Activated T-helper 2 cell treated with anti-CD3 and anti-CD28 coated beads, Interferon-gamma antibody, Interleukin-2, Interleukin-4, amounts not matched to agents 10 μg/mL and 5 μg/mL and 100 μg/mL, durations not matched to agents 14 hours and 24 hours and 36 hours (primary cell): ENCODE measurements around the gene RUNX2. TPM values are rescaled to one million over a fixed set of nuclear protein-coding genes. Genes with fewer than 3 reads are reported as not detected.

Experiments
- DNase-seq: peaks from one replicate; pipeline ENCODE4 v3.0.0; 2021; ENCODE audit warnings: low spot score
- H3K27ac Mint-ChIP-seq: one replicate; pipeline ENCODE4 v1.8.0; 2021; ENCODE audit warnings: mixed read lengths
- H3K27me3 Mint-ChIP-seq: one replicate; pipeline ENCODE4 v1.8.0; 2021; ENCODE audit warnings: low read depth, mixed read lengths
- H3K36me3 Mint-ChIP-seq: one replicate; pipeline ENCODE4 v1.8.0; 2021; ENCODE audit warnings: low read depth, mixed read lengths
- H3K4me1 Mint-ChIP-seq: one replicate; pipeline ENCODE4 v1.8.0; 2021; ENCODE audit warnings: low read depth, mixed read lengths
- H3K4me3 Mint-ChIP-seq: one replicate; pipeline ENCODE4 v1.8.0; 2021; ENCODE audit warnings: low read depth, mild to moderate bottlenecking, moderate library complexity, mixed read lengths
- H3K9me3 Mint-ChIP-seq: one replicate; pipeline ENCODE4 v1.8.0; 2021; ENCODE audit warnings: mixed read lengths
- intact Hi-C: fragments of 100-400 bp; cut with micrococcal nuclease; formaldehyde crosslinking; loops from one replicate; pipeline ENCODE4 v1.15.1; 2023
- total RNA-seq: library from RNA; stranded (reverse); gene quantifications from 2 replicates; pipeline ENCODE4 v1.2.3, GENCODE V29; 2022

The RUNX2 gene
- total RNA-seq, 1 donor from 2014 or later, result 60.8 TPM

DNA sequence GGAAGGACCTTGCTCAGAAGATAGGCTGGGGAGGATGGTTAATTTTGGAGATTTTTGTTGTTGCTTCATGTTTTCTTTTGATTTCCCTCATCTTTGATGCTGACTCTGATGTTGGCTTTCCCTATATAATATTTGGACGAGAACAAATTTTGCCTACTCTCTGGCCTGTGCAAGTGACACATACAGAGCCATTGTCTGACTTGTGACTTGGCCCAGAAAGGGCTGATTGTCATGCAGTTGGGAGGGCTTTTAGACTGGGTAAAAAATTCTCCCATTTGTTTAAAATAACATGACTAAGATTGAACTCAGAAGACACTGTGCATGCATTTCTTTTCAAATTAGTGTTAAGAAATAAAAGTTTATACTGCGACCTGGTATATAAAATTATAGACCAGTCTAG is 148.2 kb downstream of the RUNX2 start:
- peaks cover 56% of the 10 kb centered on the region for H3K4me1 Mint-ChIP-seq
- peaks cover 62% of the 10 kb centered on the region for H3K36me3 Mint-ChIP-seq
- intact Hi-C loops, result loop anchor here (5.0 kb wide), 2 partner anchors 39 to 356 kb away; no protein-coding TSS in a partner anchor
- no peaks in the 10 kb centered on the region for H3K27me3 Mint-ChIP-seq
- no peak overlapping the region for H3K27ac Mint-ChIP-seq
- DNase-seq, result no peak
- no peaks in the 10 kb centered on the region for H3K9me3 Mint-ChIP-seq
- H3K4me3 Mint-ChIP-seq, result no peak overlapping the region

DNA sequence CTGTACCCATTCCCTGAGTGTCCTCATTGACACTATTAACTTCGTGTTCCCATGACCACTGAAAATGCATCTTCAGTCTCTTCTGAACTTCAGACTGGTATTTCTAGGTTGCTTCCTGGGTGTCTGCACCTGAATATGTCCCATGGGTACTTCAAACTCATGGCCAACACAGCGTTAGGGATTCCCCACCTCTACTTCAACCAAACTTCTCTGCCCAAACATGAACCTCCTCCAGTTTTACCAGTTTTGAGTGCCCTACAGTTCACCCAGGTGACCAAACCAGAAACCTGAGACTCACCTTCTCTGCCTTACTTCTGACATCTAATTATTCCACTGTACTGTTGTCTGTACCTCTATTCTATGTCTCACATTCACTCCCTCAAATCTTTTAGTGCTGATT is 149.1 kb downstream of the RUNX2 start:
- no peaks in the 10 kb centered on the region for H3K9me3 Mint-ChIP-seq
- H3K4me1 Mint-ChIP-seq, result peaks cover 58% of the 10 kb centered on the region
- H3K27me3 Mint-ChIP-seq, result no peaks in the 10 kb centered on the region
- H3K27ac Mint-ChIP-seq, result no peak overlapping the region
- intact Hi-C loops, result loop anchor here (5.0 kb wide), 2 partner anchors 40 to 355 kb away; no protein-coding TSS in a partner anchor
- DNase-seq, result no peak
- no peak overlapping the region for H3K4me3 Mint-ChIP-seq
- peaks cover 66% of the 10 kb centered on the region for H3K36me3 Mint-ChIP-seq

DNA sequence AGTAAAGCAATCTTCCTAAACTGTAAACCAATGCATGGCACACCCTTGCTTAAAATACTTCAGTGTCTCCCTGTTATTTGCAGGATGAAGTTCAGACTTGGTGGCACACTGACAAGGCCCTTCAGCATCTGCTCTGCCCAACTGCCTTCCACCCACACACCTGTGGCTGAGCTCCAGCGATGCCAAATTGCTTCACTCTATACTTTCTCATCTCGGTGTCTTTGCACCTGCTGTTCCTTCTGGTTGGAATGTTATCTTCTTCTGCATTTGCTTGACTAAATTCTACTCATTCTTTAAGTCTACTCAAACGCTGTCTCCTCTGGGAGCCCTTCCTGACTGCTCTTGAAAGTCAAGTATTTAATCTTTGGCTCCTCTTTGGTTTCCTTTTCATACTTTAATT is 149.7 kb downstream of the RUNX2 start:
- DNase-seq, result no peak
- H3K36me3 Mint-ChIP-seq, result peaks cover 65% of the 10 kb centered on the region
- no peaks in the 10 kb centered on the region for H3K27me3 Mint-ChIP-seq
- H3K4me1 Mint-ChIP-seq, result peaks cover 55% of the 10 kb centered on the region
- intact Hi-C loops, result loop anchor here (5.0 kb wide), 2 partner anchors 40 to 355 kb away; no protein-coding TSS in a partner anchor
- no peak overlapping the region for H3K27ac Mint-ChIP-seq
- H3K4me3 Mint-ChIP-seq, result no peak overlapping the region
- no peaks in the 10 kb centered on the region for H3K9me3 Mint-ChIP-seq

DNA sequence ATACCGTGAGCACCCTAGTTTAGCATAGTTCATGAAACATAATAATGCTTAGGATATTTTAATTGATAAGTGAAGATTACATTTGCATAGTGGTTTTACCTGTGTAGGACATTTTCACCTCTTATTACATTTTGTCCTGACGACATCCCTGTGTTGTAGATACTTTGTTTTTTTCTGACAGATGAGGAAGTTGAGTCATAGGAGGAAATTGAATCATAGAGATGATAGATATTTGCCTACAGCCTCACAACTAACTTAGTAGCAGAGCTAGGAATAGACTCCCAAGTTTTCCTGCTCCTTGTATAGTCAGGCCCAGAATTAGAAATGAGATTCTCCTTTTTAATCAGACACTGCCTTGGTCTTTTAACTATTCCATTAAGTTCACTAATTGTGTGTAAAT is 150.1 kb downstream of the RUNX2 start:
- no peaks in the 10 kb centered on the region for H3K27me3 Mint-ChIP-seq

DNA sequence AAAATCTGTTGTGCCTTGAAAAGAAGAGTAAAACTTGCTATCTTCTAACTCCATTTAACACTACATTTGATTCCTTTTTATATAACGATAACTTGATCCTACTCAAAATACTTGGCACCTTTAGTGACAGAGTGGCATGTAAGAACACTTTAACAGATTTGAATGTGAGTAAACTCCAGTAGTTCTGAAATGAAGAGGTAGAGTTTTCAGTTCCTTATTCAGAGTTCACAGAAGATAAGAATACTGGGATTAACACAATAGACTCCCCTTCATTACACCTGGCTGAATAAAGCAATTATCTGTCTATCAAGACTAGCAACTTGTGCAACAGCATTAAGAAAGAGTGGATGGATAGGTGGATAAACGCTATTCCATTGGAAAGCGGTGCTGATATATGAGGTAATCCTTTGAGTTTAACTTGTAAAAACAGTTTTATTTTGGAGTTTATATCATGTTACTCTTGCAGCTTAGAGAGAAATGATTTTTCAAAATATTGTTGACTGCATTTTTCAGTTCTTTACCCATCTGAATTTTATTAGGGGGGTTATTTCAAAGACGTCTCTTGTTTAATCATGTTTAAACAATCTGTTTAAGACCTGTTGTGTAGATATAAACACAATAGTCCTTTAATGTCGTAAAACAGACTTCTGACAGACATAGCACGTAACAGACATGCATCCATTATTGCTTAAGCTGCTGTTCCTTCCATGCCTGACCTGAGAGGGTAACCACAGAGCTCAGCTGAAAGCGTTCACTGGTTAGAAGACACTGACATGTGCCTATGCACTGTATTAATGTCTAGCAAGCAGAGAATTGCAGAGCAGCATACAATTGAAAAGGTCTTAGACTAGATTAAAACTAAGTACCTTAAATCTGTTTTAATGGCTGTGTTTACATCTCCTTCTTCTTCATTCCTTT is 152.0 kb downstream of the RUNX2 start:
- H3K36me3 Mint-ChIP-seq, result peaks cover 61% of the 10 kb centered on the region
- intact Hi-C loops, result loop anchor here (5.0 kb wide), 2 partner anchors 43 to 352 kb away; no protein-coding TSS in a partner anchor

More for the DNA sequence above, 150.1 kb downstream of the RUNX2 start:
- intact Hi-C loops, result loop anchor here (5.0 kb wide), 2 partner anchors 41 to 354 kb away; no protein-coding TSS in a partner anchor
- DNase-seq, result no peak
- H3K36me3 Mint-ChIP-seq, result peaks cover 63% of the 10 kb centered on the region
- peaks cover 55% of the 10 kb centered on the region for H3K4me1 Mint-ChIP-seq
- H3K4me3 Mint-ChIP-seq, result no peak overlapping the region
- H3K27ac Mint-ChIP-seq, result no peak overlapping the region
- no peaks in the 10 kb centered on the region for H3K9me3 Mint-ChIP-seq

DNA sequence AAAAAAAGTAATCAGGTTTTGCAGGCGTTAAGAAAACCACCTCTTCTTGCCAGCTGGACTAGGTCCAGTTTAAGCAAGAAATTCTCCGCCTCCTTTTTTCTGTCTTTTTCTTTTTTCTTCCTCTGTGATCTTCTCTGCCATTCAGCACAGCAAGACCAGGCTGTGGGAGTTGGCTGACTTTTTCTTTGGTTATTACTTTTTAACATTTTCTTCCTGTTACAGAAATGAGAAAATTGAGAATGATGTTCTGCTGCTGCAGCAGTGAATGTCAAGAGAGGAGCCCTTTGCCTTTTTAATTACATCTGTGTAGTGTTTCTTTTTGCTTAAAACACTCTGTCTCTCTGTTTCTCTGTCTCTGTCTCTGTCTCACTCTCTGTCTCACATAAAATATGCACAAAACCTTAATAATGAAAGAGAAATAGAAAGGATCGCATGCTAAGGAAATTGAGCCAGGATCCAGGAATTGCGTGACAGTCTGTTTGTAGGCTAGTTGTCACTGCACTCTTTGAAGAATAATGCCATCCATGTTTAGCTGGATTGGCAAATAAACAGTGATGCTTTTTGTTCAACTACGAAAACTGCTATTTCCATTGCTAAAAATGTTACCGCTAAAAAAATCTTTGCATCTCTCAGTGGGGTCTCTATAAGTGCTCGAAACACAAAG is 152.8 kb downstream of the RUNX2 start:
- H3K36me3 Mint-ChIP-seq, result peaks cover 63% of the 10 kb centered on the region
- peak overlapping the region; percentile 74 for H3K27ac Mint-ChIP-seq
- no peak for DNase-seq
- intact Hi-C loops, result no loop called here
- peak overlapping the region; percentile 9 for H3K4me3 Mint-ChIP-seq
- peaks cover 53% of the 10 kb centered on the region for H3K4me1 Mint-ChIP-seq
- no peaks in the 10 kb centered on the region for H3K9me3 Mint-ChIP-seq
- H3K27me3 Mint-ChIP-seq, result no peaks in the 10 kb centered on the region

More for the DNA sequence above, 152.0 kb downstream of the RUNX2 start:
- no peaks in the 10 kb centered on the region for H3K9me3 Mint-ChIP-seq
- no peaks in the 10 kb centered on the region for H3K27me3 Mint-ChIP-seq
- peak overlapping the region; percentile 74 for H3K27ac Mint-ChIP-seq
- H3K4me1 Mint-ChIP-seq, result peaks cover 52% of the 10 kb centered on the region
- no peak overlapping the region for H3K4me3 Mint-ChIP-seq
- DNase-seq, result no peak

DNA sequence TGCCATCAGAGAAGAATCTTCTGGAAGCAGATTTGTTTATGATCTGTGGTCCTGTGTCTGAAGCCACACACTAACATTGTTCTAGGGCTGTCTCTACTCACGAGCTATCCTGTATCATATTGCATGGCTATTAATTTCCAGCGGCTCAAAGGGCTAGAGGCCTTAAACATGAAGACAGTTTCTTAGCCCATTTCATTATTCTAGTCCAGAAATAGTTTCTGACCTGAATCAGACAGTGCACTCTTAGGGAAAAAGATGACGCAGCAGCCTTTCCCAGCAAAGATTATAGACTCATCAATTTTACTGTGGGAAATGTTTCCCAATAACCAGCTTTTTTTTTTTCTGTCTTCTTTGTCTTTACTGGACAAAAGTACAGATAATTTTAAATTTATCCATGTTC is 154.9 kb downstream of the RUNX2 start:
- intact Hi-C loops, result no loop called here
- Mint-ChIP-seq H3K36me3 (peaks cover 76% of the 10 kb centered on the region), H3K9me3 (no peaks in the 10 kb centered on the region), H3K4me3 (no peak overlapping the region), H3K27me3 (no peaks in the 10 kb centered on the region), H3K4me1 (peaks cover 68% of the 10 kb centered on the region), H3K27ac (peak overlapping the region; percentile 30)
- DNase-seq, result no peak

DNA sequence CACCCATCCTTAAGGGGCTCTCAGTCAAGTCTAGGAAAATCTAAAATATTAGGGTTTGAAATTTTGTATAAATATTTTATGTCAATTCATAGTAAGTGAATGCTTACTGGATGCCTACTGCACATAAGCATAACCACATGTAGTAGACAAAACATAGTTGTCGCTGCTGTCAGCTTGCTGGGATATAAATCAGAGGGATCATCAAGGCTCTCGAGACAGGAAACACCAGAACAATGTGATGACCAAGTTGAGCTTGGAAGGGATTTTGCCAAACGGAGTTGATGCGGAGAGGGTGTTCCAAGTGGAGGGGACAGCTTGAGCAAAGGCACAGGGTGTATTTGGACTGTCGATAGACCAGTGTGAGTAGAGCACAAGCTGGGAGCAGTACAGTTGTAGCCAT is 155.4 kb downstream of the RUNX2 start:
- Mint-ChIP-seq H3K27me3 (no peaks in the 10 kb centered on the region), H3K4me1 (peaks cover 71% of the 10 kb centered on the region), H3K36me3 (peaks cover 79% of the 10 kb centered on the region), H3K4me3 (no peak overlapping the region), H3K9me3 (no peaks in the 10 kb centered on the region), H3K27ac (peak overlapping the region; percentile 29)
- no peak for DNase-seq
- intact Hi-C loops, result no loop called here

DNA sequence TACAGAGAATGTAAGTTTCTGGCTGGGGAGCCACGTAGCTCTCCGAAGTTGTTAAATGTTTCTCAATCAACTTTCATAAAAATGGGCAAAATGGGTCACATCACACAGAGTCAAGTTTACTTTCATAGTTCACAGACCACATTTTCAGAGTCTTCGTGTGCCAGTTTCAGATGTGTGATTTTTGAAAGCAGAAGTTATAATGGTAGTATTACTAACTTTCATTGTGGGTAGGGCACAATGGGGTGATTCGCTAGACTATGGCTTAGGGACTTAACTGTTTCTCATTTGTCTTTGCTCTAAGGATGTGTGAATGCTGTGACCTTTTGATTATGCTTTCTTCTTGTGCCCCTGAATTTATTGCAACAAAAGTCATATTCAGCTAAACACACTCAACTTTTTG is 158.6 kb downstream of the RUNX2 start:
- intact Hi-C loops, result loop anchor here (1.0 to 5.0 kb wide), 7 partner anchors 9 to 436 kb away; no protein-coding TSS in a partner anchor

DNA sequence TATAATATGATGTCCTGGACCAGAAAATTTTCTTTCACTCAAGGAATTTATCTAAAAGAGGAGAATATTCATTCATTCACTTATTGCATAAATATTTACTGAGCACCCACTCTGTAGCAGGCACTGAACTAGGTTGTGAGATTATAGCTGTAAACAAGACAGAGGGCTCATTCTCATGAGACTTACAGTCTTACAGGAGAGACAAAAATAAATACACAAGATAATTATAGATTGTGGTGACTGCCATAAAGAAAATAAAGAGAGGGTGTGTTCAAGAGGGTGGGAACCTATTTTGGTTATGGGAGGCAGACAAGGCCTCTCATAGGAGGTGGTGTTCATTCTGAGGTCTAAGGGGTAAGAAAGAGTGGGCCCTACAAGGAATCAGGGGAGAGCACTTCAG is 159.5 kb downstream of the RUNX2 start:
- H3K9me3 Mint-ChIP-seq, result no peaks in the 10 kb centered on the region
- no peak overlapping the region for H3K4me3 Mint-ChIP-seq
- H3K36me3 Mint-ChIP-seq, result peaks cover 88% of the 10 kb centered on the region
- intact Hi-C loops, result loop anchor here (1.0 to 5.0 kb wide), 7 partner anchors 8 to 435 kb away; no protein-coding TSS in a partner anchor
- H3K27ac Mint-ChIP-seq, result peak overlapping the region; percentile 47
- DNase-seq, result no peak
- H3K4me1 Mint-ChIP-seq, result peaks cover 78% of the 10 kb centered on the region
- no peaks in the 10 kb centered on the region for H3K27me3 Mint-ChIP-seq

More for the DNA sequence above, 158.6 kb downstream of the RUNX2 start:
- no peak for DNase-seq
- peak overlapping the region; percentile 74 for H3K27ac Mint-ChIP-seq
- no peaks in the 10 kb centered on the region for H3K27me3 Mint-ChIP-seq
- peak overlapping the region; percentile 20 for H3K4me3 Mint-ChIP-seq
- H3K4me1 Mint-ChIP-seq, result peaks cover 78% of the 10 kb centered on the region
- H3K36me3 Mint-ChIP-seq, result peaks cover 87% of the 10 kb centered on the region
- no peaks in the 10 kb centered on the region for H3K9me3 Mint-ChIP-seq

DNA sequence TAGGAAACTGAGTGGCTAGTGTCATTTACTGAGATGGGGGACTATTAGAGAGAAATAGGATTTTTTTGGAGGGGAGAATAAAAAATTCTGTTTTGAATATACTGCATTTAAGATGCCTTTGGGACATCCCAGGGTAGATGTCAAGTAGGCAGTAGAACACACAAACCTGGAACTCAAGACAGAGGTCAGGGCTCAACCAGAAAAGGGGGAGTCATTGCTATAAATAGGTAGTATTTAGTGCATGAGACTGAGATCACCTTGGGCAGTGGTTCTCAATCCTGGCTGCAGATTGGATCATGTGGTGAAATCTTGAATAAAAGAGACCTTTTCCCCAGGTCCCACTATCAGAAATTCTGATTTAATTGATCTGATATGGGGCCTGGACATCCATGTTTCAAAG is 160.1 kb downstream of the RUNX2 start:
- H3K9me3 Mint-ChIP-seq, result no peaks in the 10 kb centered on the region
- DNase-seq, result no peak
- H3K27ac Mint-ChIP-seq, result peak overlapping the region; percentile 47
- peaks cover 79% of the 10 kb centered on the region for H3K4me1 Mint-ChIP-seq
- peaks cover 89% of the 10 kb centered on the region for H3K36me3 Mint-ChIP-seq
- intact Hi-C loops, result loop anchor here (5.0 kb wide), 3 partner anchors 69 to 434 kb away; no protein-coding TSS in a partner anchor
- no peaks in the 10 kb centered on the region for H3K27me3 Mint-ChIP-seq
- H3K4me3 Mint-ChIP-seq, result no peak overlapping the region

DNA sequence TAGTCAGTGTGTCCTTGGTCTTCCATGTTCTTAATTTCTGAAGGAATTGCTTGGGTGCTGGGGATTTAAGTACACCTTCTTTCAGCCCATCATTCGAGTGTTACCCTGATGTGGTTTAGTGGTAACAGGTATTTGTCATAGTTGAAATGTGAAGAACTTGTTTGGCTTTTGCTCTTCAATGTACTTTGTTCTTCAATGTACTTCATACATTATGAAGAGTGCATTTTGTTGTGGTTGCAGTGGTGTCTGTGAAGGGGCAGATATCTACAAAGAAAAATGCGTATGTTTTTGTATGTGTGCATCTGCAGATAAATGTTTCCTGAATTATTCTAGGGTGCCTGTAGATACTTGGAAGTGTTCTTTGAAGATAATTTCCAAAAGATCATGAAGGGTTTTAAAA is 160.8 kb downstream of the RUNX2 start:
- H3K27ac Mint-ChIP-seq, result peak overlapping the region; percentile 67
- H3K4me3 Mint-ChIP-seq, result no peak overlapping the region
- H3K9me3 Mint-ChIP-seq, result no peaks in the 10 kb centered on the region
- peaks cover 88% of the 10 kb centered on the region for H3K36me3 Mint-ChIP-seq
- no peaks in the 10 kb centered on the region for H3K27me3 Mint-ChIP-seq
- intact Hi-C loops, result loop anchor here (5.0 kb wide), 3 partner anchors 68 to 433 kb away; no protein-coding TSS in a partner anchor
- DNase-seq, result no peak
- H3K4me1 Mint-ChIP-seq, result peaks cover 79% of the 10 kb centered on the region
